GM19351 (cell line): Measurements from ENCODE around the gene MID1.

ENCODE experiments used
- ATAC-seq: cut with Tn5 transposase; IDR thresholded peaks from one replicate; pipeline ENCODE4 v1.9.1; 2021; ENCODE audit warnings: mild to moderate bottlenecking, moderate library complexity; ENCODE audit not compliant: unreplicated experiment

Gene MID1, protein sequence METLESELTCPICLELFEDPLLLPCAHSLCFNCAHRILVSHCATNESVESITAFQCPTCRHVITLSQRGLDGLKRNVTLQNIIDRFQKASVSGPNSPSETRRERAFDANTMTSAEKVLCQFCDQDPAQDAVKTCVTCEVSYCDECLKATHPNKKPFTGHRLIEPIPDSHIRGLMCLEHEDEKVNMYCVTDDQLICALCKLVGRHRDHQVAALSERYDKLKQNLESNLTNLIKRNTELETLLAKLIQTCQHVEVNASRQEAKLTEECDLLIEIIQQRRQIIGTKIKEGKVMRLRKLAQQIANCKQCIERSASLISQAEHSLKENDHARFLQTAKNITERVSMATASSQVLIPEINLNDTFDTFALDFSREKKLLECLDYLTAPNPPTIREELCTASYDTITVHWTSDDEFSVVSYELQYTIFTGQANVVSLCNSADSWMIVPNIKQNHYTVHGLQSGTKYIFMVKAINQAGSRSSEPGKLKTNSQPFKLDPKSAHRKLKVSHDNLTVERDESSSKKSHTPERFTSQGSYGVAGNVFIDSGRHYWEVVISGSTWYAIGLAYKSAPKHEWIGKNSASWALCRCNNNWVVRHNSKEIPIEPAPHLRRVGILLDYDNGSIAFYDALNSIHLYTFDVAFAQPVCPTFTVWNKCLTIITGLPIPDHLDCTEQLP

DNA sequence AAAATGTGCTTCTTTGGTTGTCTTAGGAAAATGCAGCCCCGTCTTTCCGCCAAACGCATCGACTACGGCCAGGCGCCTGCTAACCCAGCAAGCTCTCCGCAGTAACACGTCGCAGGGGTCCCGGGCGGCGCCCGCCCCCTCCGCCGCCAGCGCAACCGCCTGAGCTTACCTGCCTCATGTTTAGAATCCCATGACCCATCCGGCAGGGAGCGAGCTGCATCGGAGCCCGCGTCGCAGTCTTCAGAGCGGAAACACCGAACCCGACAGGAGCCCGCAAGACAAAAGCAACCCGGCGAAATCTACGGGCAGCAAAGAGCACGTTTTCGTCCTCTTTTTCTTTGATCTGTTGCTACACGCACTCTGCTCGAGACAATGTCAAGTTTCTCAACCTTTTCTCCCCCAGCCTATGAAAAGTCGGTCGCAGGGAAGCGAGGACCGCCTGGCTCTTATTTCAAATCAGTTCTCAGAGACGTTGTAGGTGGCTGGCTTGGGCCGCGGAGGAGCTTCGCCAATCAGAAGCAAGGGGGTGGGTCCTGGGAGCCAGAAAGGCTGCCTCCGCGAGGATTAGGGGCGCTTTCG lies at the start of gene MID1:
Gene MID1, minus strand, starts transcription at position 465 of the 579 bp plus-strand sequence. CDS start 53,038 bp downstream, outside the sequence.
- ATAC-seq = peak; percentile 35

DNA sequence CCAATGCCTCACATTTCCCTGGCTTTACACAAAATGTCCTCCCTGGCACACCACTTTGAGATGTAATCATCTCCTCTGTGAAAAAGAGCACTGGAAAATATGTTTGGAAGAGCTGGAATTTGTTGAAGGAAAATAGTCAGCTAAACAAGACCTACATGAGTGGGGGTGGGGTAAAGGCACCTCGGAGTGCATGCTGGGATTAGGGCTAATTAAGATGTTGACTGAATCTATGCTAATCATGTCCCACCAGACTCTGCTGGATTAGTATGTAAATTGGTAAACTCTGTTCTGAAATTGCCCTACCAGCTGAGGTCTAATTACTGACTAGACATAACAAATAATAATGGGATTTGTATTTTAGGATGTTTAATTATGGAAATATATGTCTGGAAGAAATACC lies 46.8 kb upstream of the MID1 start:
- ATAC-seq = no peak

DNA sequence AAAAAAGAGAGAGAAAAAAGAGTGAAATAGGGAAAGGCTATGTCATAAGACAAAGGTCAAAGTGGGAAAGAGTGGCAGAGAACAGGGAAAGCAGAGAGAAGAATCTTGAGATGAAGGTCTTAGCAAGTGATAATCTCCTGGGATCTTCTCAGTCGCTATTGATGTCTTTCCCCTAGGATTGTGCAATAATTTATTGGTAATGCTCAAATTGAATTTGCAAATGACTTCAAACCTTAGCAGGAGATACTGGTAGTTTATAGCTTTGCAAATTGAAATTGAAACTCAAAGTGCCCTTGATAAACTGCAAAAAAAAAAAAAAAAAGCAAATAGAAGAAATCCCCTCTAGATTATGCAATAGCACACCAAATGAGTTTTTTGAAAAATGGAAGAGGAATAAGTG lies 45.7 kb upstream of the MID1 start:
- ATAC-seq = no peak

DNA sequence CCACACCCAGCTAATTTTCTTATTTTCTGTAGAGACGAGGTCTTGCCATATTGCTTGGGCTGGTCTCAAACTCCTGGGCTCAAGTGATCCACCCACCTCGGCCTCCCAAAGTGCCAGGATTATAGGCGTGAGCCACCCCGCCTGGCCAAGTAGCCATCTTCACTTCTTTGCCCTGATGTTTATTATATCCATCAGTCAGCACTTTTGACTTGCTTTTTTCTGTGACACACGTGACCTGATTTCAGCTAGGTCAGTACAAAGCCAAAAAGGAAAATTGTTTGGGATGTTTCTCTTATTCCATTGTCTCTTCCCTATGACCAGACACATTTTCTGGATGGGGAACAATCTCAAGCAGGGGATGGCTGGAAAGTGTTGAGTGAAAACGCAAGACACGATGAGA lies 45.3 kb upstream of the MID1 start:
- no peak for ATAC-seq

DNA sequence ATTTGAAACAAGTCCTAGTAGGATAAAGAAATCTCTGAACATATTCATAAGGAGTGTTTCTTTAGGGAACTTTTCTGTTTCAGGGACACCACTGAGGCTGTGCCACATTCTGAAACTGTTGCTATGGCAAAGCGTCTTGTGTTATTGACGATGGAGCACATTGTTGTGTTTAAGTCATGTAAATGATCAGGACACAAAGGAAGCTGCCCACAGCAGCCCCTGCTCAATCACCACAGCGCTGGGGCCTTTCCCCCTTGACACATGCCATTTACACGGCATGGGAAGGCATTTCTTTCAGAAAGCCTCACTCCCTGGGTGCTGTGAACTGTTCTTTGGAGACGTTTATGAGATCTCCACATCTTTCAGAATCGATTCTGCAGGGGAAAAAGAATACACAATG lies 39.8 kb upstream of the MID1 start:
- ATAC-seq = no peak

DNA sequence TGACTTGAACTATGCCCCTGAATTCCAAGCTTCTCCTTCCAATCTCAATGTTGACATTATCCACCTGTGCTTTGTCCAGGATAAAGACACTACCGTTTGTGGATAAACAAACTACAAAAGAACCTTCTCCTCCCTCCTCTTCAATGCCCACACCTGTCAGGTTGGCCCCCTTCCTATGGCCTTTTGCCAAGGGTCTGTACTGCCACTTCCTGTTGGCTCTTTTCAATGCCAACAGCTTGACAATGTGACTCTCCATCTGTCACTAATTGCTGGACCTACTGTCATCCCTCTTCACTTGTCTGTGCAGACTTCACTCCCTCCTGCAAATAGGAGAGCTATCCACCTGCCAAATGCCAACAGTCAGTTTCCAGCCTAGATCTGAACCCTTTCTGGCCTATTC lies 35.8 kb upstream of the MID1 start:
- no peak for ATAC-seq

DNA sequence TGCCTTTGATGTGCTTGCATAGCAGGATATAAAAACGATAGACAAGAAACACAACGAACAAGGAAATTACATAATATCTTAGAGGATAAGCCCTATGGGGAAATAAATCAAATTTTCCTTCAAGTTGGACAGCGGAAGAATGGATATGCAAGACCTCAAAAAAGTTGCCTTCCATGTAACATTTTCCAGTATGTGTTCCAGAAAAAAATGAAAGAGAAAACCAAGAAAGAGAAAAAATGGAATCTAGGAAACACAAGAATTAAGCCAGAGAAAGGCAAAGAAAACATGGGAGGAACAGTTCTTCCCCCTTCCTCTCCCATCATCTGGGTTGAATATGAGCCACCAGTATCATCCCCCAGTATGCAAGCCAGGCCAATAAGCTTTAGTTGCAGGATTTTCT lies 34.6 kb upstream of the MID1 start:
- no peak for ATAC-seq

DNA sequence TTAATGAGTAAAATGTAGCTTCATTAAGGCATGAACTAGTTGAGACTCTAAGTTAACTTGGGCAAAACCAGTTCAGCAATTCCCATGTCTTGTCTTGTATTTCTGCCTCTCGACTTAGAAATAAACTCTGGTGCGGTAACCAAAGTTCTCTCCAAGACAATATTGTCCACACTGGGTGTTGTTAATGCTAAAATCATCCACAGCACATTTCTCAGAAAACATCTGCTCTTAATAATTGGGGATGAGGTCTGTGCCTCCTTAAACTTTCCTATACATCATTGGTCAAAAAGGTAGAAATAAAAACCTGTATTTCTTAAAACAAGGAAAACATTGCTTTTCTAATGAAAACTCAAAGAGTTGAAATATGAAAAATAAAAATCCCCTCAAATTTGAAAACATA lies 32.9 kb upstream of the MID1 start:
- ATAC-seq = no peak

DNA sequence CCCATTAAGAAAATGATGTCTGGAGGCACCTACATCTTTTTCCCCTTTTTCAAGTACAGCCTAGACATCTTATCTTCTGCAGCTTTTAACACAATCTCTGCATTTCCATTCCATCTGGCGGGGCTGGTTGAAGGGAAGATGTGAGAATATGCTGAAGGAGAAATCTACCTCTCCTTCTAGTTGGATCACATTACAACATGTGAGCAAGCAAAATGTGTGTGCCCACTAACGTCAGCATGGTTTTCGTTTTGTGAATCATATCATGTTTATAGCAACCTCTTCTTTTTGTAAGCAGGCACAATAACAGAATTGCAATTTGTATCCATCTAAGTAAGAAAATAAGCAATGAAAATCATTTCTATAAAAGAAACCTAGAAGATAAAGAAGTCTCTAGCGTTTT lies 28.9 kb upstream of the MID1 start:
- ATAC-seq = no peak

DNA sequence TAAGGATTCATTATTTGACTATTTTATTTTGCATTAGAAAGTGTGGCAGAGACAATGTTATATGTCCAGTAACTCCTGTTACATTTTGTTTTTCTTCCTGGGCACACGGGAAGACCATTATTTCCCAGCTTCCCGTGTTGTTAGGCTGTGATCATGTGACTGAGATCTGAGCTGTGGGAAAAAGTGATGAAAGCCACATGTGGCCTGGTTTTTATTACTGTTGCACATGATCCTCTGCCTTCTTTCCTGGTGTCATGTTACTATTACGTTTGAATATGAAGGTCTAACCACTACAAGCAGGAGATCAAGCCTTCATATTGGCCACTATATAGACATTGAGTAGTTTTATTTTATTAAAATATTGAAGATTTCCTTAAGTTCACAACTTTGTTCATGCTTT lies 28.2 kb upstream of the MID1 start:
- ATAC-seq = no peak

DNA sequence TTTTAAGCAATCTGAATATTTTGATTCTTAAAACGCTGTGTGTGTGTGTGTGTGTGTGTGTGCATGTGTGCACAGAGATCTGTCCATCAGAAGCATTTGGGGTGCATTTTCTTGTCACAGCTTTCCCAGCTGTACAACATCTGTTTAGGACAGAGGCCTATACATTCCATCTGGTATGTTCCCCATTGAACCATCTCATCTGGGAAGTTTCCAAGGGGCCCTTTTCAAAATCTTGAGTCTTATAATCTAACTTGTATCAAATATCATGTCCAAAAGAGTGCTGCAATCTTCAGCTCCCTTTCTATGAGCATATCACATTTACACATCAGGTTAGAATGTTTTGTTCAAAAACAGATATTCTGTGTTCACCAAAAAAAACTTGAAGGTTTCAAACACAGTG lies 16.5 kb upstream of the MID1 start:
- ATAC-seq = no peak

DNA sequence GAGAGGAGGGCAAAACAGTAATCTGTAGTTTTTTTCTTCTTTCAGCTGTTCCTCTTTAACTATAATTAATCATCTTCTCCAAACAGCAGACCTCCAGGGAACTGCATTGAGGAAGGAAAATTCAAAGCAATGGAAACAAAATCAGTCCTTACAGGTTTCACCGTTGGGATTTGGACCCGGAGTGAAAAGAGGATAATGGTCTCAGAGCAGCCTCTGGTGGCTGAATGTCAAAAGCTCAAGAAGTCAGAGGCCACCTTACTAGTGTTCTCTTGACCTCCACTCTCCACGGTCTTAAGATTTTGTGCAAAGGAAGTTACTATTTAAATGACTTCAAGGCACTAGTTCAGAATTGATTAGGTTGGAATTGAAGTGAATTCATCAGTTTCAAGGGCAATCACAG lies 16.0 kb upstream of the MID1 start:
- no peak for ATAC-seq

DNA sequence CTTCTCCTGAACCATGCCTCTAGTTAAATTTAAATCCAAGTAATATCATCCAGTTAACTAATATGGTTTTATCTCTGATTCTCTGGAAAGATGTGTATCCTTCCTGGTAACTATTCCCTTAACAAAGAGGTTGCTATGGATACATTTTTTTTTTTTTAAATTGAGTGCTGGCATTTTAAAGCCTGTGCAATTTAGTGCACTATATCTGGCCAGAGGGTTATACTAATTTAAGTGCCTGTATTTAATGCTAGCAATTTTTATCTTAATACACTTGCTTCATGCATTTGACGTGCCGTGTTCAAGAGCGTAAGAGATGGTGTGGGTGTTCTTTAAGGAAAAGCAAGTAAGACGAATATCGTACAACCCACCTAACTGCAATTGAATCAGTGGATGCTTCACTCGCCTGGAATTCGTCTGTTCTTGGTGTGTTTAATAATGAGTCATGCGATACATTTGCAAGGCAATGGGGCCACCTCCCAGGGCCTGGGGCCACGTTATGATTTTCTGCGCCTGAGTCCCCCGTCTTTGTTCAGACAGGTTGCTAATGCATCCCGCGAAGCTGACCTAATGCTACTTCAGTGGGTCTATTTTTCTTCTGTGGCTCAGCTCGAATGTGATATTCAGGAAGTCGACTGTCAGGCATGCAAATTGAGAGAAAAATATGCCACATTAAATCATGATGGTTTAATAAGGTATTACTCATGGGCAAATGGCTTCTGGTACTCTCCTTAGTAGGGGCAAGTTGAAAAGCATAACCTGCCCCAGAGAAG lies 14.2 kb upstream of the MID1 start:
- ATAC-seq = no peak

DNA sequence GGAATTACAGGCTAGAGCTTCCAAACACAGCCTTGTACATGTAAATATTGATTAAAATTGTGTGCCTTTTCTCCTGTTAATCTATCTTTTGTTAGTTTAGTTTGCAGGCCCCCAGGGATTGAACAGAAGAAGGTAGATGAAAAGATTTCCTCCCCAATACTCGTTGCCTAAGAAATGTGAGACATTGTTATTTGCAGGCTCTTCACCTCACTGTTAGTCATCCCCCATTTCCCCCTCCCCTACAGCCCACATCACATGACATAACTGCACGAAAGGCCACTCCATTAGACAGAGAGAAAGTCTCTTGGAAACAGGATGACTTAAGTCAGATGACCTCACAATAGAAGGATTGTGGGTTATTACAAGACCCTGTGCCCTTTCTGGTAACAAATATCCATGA lies 13.3 kb upstream of the MID1 start:
- no peak for ATAC-seq

DNA sequence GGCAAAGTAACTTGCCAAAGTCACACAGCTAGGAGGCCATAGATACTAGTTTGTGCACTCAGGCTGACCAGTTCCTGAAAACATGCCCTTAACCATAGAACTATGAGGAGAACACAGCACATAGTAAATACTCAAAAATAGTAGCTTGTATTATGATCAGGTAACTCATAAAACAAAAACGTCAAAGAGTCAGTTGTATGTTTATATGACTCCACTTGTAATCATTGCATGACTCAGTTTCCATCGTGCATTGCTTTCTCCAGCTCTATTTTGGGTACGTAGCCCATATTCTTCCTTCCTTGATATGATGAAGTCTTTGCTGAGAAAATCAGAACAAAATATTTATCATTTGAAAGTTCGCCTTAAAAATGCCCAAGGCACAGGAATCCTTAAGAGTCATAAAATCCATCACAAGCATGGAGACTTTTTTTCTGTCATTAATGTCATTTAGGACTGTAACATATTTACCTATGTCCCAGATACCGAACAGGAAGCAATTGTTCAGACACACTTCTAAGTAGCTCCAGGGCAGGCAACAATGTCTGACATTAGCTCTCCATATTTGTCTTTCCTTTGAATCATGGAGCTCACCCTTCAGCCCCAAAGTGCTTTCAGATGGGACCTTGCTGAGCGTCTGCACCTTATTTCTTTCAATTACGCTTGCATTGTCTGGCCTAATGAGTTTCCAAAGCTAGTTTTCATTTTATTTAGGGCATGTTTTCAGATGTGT lies 11.2 kb upstream of the MID1 start:
- ATAC-seq = no peak

DNA sequence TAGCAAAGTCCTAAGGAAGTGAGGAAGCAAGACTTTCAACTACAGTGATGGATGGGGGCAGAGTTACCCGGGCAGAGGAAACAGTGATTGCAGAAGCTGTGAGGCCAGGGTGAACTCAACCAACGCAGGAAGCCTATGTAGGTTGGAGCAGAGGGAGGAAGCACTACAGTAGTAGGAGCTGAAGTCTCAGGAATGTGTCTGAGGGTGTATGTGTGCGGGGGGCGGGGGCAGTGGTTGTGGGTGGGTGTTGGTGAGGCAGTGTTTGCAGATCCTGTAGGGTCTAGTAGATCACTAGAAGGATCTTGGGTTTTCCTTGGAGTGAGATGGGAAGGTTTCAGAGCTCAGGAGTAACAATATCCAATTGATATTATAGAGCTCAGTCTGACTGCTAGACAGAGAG lies 9.9 kb upstream of the MID1 start:
- ATAC-seq = no peak

DNA sequence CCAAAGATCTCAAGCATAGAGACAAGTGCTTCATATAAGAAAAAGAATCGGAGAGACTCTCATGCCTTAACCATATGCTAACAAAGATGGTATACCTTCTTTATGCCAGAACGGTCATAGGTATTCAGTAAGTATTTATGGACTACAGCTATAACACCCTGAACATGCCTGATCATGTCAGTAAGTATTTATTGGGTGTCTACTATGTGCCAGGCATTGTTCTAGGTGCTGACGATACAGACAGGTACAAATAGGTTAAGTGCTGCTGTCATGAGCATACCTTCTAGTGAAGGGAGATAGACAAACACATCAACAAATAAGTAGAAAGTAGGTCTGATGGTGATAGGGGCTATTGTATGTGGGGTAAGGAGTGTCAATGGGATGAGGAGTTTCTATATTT lies 9.5 kb upstream of the MID1 start:
- no peak for ATAC-seq

DNA sequence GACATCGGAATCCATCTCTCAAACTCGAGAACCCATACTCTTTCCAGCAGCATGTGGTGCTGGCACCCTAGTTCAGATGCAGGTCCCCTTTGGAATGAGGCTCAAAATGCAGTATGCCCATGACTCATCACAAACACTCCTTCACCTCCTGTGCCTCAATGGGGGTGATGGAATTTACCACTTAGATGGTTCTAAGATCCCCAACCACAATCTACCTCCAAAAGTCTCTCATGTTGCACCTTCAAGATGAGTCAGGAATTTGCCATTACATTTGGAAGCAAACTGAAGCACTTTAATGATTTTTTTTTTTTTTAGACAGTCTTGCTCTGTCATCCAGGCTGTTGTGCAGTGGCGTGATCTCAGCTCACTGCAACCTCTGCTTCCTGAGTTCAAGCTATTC lies 8.5 kb upstream of the MID1 start:
- ATAC-seq = no peak

DNA sequence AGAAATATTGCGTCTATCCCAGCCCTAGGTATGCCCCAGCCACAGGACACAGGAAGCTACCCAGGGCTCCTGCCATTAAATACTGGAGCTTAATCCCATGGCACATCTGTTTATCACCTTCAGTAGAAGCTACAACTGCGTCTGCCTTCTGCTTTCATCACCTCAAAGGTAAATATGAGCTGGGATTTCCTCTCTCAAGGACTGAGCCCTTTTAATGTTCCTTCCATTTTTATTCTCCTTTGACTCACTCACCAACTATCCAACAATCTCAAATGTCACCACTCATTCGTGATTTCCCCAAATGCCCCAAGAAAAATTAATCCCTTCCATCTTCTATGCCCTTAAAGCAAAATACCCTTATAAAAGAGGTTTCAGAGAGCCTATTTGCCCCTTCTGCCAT lies 1.8 kb upstream of the MID1 start:
- ATAC-seq = no peak

DNA sequence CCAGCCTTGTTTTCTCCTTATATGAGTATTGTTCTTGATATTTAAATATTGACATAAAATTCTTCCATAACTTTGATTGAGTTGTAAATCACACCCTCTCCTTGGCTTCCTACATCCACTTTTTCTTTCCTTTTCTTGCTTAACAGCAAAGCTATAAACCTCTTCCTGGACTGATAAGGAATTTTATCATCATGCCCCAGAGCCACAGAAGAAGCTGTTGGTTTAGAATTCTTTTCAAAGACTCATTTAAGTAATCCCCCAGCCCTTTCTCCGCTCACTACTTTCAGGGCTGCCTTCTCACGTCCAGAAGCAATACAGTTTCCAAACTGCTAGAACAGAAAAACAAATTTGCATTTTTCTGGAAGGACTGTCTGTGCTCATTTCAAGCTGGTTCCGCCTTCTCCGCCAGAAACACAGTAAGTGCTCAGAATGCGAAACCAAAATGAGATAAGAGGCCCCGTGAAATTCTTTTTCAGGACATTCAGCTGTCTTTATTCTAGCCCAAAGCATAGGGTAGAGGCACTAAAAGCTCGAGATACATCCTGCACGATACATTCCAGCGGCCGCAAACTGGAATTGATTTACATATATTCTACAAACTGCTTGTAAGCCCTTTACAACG lies 849 bp downstream of the MID1 start:
- peak; percentile 44 for ATAC-seq
